Astrocyte of the cerebellum (primary cell): ENCODE measurements around the gene CDYL2.

Source experiments
- DNase-seq: peaks from one replicate; pipeline ENCODE4 v3.0.0-alpha.2; 2011; ENCODE audit warnings: low read depth
- H3K4me3 ChIP-seq: 2 replicates; pipeline ENCODE4 v1.5.1; 2011; ENCODE audit warnings: mild to moderate bottlenecking, low read depth, low read length, moderate library complexity
- CTCF ChIP-seq: IDR thresholded peaks from 2 replicates; pipeline ENCODE4 v1.5.1; 2012; ENCODE audit warnings: low read length, low read depth, moderate library complexity, mild to moderate bottlenecking; ENCODE audit errors: missing control alignments
- in situ Hi-C: cut with HindIII; loops from 2 replicates; pipeline ENCODE4 v1.10.0; 2017; ENCODE audit warnings: low sequenced_read_pairs

The CDYL2 gene

GRCh38 chr16:80637621-80638020 is 166.8 kb downstream of the CDYL2 start:
- no peak overlapping the region for H3K4me3 ChIP-seq
- in situ Hi-C loops: no loop called here
- no peak for DNase-seq
- TF ChIP-seq CTCF: no peak

- in situ Hi-C loops: no loop called here
- TF ChIP-seq CTCF: no peak
- no peak overlapping the region for H3K4me3 ChIP-seq
These were observed 172.8 kb downstream of the CDYL2 start for GRCh38 chr16:80631581-80631980.

GRCh38 chr16:80628254-80628653 is 176.1 kb downstream of the CDYL2 start:
- no peak for DNase-seq
- H3K4me3 ChIP-seq: no peak overlapping the region
- TF ChIP-seq CTCF: no peak
- in situ Hi-C loops: loop anchor here (5.0 kb wide), 1 partner anchor 34 kb away; no protein-coding TSS in a partner anchor

More at GRCh38 chr16:80631581-80631980, 172.8 kb downstream of the CDYL2 start:
- no peak for DNase-seq

GRCh38 chr16:80627108-80627507 is 177.3 kb downstream of the CDYL2 start:
- H3K4me3 ChIP-seq: no peak overlapping the region
- DNase-seq: no peak
- TF ChIP-seq CTCF: no peak
- in situ Hi-C loops: loop anchor here (5.0 kb wide), 1 partner anchor 35 kb away; no protein-coding TSS in a partner anchor

- no peak overlapping the region for H3K4me3 ChIP-seq
- peak; percentile 4 for DNase-seq
- TF ChIP-seq CTCF: no peak
- in situ Hi-C loops: no loop called here
These were observed 181.0 kb downstream of the CDYL2 start for GRCh38 chr16:80623376-80623775.

- no peak for TF ChIP-seq CTCF
These were observed 182.4 kb downstream of the CDYL2 start for GRCh38 chr16:80622007-80622406.

More at GRCh38 chr16:80622007-80622406, 182.4 kb downstream of the CDYL2 start:
- in situ Hi-C loops: no loop called here
- no peak for DNase-seq
- H3K4me3 ChIP-seq: no peak overlapping the region
